Astrocyte (in vitro differentiated cells and primary cell): ENCODE measurements around the gene OR52N1. TPM values are rescaled to one million over a fixed set of nuclear protein-coding genes. Genes with fewer than 3 reads are reported as not detected.

ENCODE experiments used
- DNase-seq: peaks from one replicate; pipeline ENCODE4 v3.0.0-alpha.2; 2010; ENCODE audit warnings: low read depth
- FAIRE-seq: peaks from 2 replicates; lab custom pipeline; 2011; peaks lifted over from hg19 to GRCh38; lab: Jason Lieb, UNC
- H2AFZ ChIP-seq: 2 replicates; pipeline ENCODE4 v1.6.0; 2012; ENCODE audit warnings: low read depth, low read length, inconsistent platforms
- H3K27ac ChIP-seq: 2 replicates; pipeline ENCODE4 v1.5.1; 2011; ENCODE audit warnings: low read depth, low read length, inconsistent platforms
- H3K27me3 ChIP-seq: 2 replicates; pipeline ENCODE4 v1.6.0; 2011; ENCODE audit warnings: low read length, inconsistent platforms; ENCODE audit not compliant: insufficient read depth
- H3K36me3 ChIP-seq: 2 replicates; pipeline ENCODE4 v1.5.1; 2011; ENCODE audit warnings: low read length, inconsistent platforms; ENCODE audit not compliant: insufficient read depth
- H3K4me1 ChIP-seq: 2 replicates; pipeline ENCODE4 v1.5.1; 2011; ENCODE audit warnings: low read length, inconsistent platforms; ENCODE audit not compliant: insufficient read depth
- H3K4me2 ChIP-seq: 2 replicates; pipeline ENCODE4 v1.6.0; 2012; ENCODE audit warnings: low read length, inconsistent platforms
- H3K4me3 ChIP-seq: 2 replicates; pipeline ENCODE4 v1.5.1; 2011; ENCODE audit warnings: low read depth, mild to moderate bottlenecking, low read length, inconsistent platforms; ENCODE audit not compliant: insufficient read depth
- H3K79me2 ChIP-seq: 2 replicates; pipeline ENCODE4 v1.6.0; 2012; ENCODE audit warnings: mild to moderate bottlenecking, low read length, inconsistent platforms; ENCODE audit not compliant: insufficient read depth
- H3K9ac ChIP-seq: 2 replicates; pipeline ENCODE4 v1.6.0; 2012; ENCODE audit warnings: mild to moderate bottlenecking, low read length, inconsistent platforms
- H3K9me3 ChIP-seq: 2 replicates; pipeline ENCODE4 v1.5.1; 2012; ENCODE audit warnings: low read depth, mild to moderate bottlenecking, low read length, inconsistent platforms; ENCODE audit not compliant: insufficient read depth
- H4K20me1 ChIP-seq: 2 replicates; pipeline ENCODE4 v1.6.0; 2012; ENCODE audit warnings: low read length, inconsistent platforms; ENCODE audit not compliant: insufficient read depth
- H3K27ac Mint-ChIP-seq: one replicate; pipeline ENCODE4 v1.8.0; 2021; ENCODE audit warnings: mild to moderate bottlenecking, mixed read lengths; ENCODE audit not compliant: unreplicated experiment
- H3K27me3 Mint-ChIP-seq: one replicate; pipeline ENCODE4 v1.8.0; 2021; ENCODE audit warnings: low read depth, mixed read lengths; ENCODE audit not compliant: unreplicated experiment
- H3K36me3 Mint-ChIP-seq: one replicate; pipeline ENCODE4 v1.8.0; 2021; ENCODE audit warnings: low read depth, mixed read lengths; ENCODE audit not compliant: unreplicated experiment
- H3K4me1 Mint-ChIP-seq: one replicate; pipeline ENCODE4 v1.8.0; 2021; ENCODE audit warnings: low read depth, mixed read lengths; ENCODE audit not compliant: unreplicated experiment
- H3K4me3 Mint-ChIP-seq: one replicate; pipeline ENCODE4 v1.8.0; 2021; ENCODE audit warnings: mild to moderate bottlenecking, moderate library complexity, mixed read lengths; ENCODE audit not compliant: unreplicated experiment
- H3K9me3 Mint-ChIP-seq: one replicate; pipeline ENCODE4 v1.8.0; 2021; ENCODE audit warnings: mild to moderate bottlenecking, mixed read lengths; ENCODE audit not compliant: unreplicated experiment
- CTCF ChIP-seq: IDR thresholded peaks from 2 replicates; pipeline ENCODE4 v1.5.1; 2011; ENCODE audit warnings: low read depth, mild to moderate bottlenecking, inconsistent platforms, low read length, moderate library complexity; ENCODE audit not compliant: insufficient read depth
- EZH2 ChIP-seq: IDR thresholded peaks from 2 replicates; pipeline ENCODE4 v1.6.1; 2012; ENCODE audit warnings: mild to moderate bottlenecking, low read length, inconsistent platforms; ENCODE audit not compliant: insufficient read depth
- total RNA-seq: library from RNA; stranded (reverse); gene quantifications from 2 replicates; pipeline ENCODE4 v1.2.1, GENCODE V29; 2021

OR52N1 gene
- total RNA-seq, 1 donor from 2014 or later, result not detected

GRCh38 chr11:5831196-5831829 lies 40.2 kb upstream of the OR52N1 start:
- no peak for DNase-seq
- no peak overlapping the region for H2AFZ ChIP-seq
- FAIRE-seq, result no peak
- H3K9ac ChIP-seq, result no peak overlapping the region
- H3K79me2 ChIP-seq, result no peaks in the 10 kb centered on the region
- Mint-ChIP-seq H3K36me3 (no peaks in the 10 kb centered on the region), H3K9me3 (peaks cover 2% of the 10 kb centered on the region), H3K27me3 (no peaks in the 10 kb centered on the region), H3K4me1 (no peaks in the 10 kb centered on the region), H3K27ac (no peak overlapping the region), H3K4me3 (no peak overlapping the region)
- no peak overlapping the region for H3K4me3 ChIP-seq
- H3K4me1 ChIP-seq, result no peaks in the 10 kb centered on the region
- TF ChIP-seq CTCF, result no peak
- TF ChIP-seq EZH2, result no peak
- no peaks in the 10 kb centered on the region for H4K20me1 ChIP-seq
- no peaks in the 10 kb centered on the region for H3K9me3 ChIP-seq
- H3K36me3 ChIP-seq, result no peaks in the 10 kb centered on the region
- no peak overlapping the region for H3K4me2 ChIP-seq
- no peak overlapping the region for H3K27ac ChIP-seq
- H3K27me3 ChIP-seq, result no peaks in the 10 kb centered on the region

- Mint-ChIP-seq H3K27ac (no peak overlapping the region), H3K27me3 (no peaks in the 10 kb centered on the region), H3K4me1 (peaks cover 2% of the 10 kb centered on the region), H3K9me3 (no peaks in the 10 kb centered on the region), H3K4me3 (no peak overlapping the region), H3K36me3 (no peaks in the 10 kb centered on the region)
- no peaks in the 10 kb centered on the region for H3K79me2 ChIP-seq
- no peaks in the 10 kb centered on the region for H3K4me1 ChIP-seq
- no peak for DNase-seq
- no peak overlapping the region for H3K4me3 ChIP-seq
- no peaks in the 10 kb centered on the region for H3K9me3 ChIP-seq
- FAIRE-seq, result no peak
- no peaks in the 10 kb centered on the region for H3K36me3 ChIP-seq
- no peak overlapping the region for H2AFZ ChIP-seq
- no peak overlapping the region for H3K27ac ChIP-seq
- H3K4me2 ChIP-seq, result no peak overlapping the region
- H4K20me1 ChIP-seq, result no peaks in the 10 kb centered on the region
- H3K9ac ChIP-seq, result no peak overlapping the region
- no peaks in the 10 kb centered on the region for H3K27me3 ChIP-seq
- TF ChIP-seq EZH2 (no peak), CTCF (no peak)
Observed at GRCh38 chr11:5818245-5818886, 27.3 kb upstream of the OR52N1 start.

GRCh38 chr11:5815534-5815933 lies 24.5 kb upstream of the OR52N1 start:
- Mint-ChIP-seq H3K36me3 (no peaks in the 10 kb centered on the region), H3K4me1 (peaks cover 2% of the 10 kb centered on the region), H3K27ac (no peak overlapping the region), H3K9me3 (no peaks in the 10 kb centered on the region), H3K27me3 (no peaks in the 10 kb centered on the region), H3K4me3 (no peak overlapping the region)
- Histone ChIP-seq H3K27me3 (no peaks in the 10 kb centered on the region), H3K36me3 (no peaks in the 10 kb centered on the region), H3K27ac (no peak overlapping the region), H3K9ac (no peak overlapping the region), H3K9me3 (no peaks in the 10 kb centered on the region), H2AFZ (no peak overlapping the region), H3K79me2 (no peaks in the 10 kb centered on the region), H4K20me1 (no peaks in the 10 kb centered on the region), H3K4me3 (no peak overlapping the region), H3K4me1 (no peaks in the 10 kb centered on the region), H3K4me2 (no peak overlapping the region)
- TF ChIP-seq EZH2, result no peak
- no peak for TF ChIP-seq CTCF
- DNase-seq, result no peak
- no peak for FAIRE-seq
